ENCODE measurements around the gene BACH1.
A peak's percentile ranks its signal among the peaks of the same experiment; 100 is the strongest.

The BACH1 gene

DNA sequence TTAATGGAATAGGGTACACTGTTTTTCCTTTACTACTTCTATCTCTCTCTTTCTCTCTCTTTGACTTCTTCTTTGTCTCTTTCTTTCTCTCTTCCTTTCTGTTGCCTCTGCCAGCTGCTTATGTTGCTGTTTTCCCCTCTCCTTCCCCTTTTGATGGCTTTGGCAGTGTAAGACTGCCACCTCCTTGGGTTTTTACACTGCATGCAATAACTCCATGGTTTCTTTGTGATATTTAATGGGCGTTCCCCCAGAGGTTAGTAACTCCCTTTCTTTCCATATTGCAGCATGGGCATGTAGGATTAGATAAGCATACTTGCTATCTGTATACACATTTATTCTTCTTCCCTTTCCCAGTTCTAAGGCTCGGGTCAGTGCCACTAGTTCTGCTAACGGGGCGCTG lies 58.1 kb downstream of the BACH1 start:
- peak; percentile 84 to 93 for DNase-seq
- TF ChIP-seq POLR2A (IDR thresholded peaks at IDR 0.05; ENCODE audit: low read length), result peak; percentile 47
- TF ChIP-seq GATA1 (IDR thresholded peaks at IDR 0.05; ENCODE audit: low read depth, low read length), result peak; percentile 51

DNA sequence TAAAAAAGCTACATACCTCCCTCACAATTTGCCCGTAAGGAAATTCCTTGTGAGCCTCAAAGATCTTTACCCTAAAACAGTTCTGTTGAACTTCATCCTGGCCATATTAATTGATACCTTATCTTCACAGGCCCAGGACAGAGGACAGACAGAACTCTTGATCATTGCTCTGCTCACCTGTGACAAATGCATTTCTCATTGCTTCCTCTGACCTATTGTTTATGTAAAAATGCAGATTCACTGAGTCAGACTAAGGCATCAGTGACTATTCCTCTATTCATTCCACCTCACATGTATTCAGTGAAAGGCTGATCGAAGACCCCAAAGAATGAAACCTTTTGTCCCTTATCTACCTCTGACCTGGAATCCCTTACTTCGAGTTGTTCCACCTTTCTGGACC lies 61.0 kb downstream of the BACH1 start:
- no peak for TF ChIP-seq POLR2A (IDR thresholded peaks at IDR 0.05; ENCODE audit: low read length)
- TF ChIP-seq GATA1 (IDR thresholded peaks at IDR 0.05; ENCODE audit: low read depth, low read length), result no peak

DNA sequence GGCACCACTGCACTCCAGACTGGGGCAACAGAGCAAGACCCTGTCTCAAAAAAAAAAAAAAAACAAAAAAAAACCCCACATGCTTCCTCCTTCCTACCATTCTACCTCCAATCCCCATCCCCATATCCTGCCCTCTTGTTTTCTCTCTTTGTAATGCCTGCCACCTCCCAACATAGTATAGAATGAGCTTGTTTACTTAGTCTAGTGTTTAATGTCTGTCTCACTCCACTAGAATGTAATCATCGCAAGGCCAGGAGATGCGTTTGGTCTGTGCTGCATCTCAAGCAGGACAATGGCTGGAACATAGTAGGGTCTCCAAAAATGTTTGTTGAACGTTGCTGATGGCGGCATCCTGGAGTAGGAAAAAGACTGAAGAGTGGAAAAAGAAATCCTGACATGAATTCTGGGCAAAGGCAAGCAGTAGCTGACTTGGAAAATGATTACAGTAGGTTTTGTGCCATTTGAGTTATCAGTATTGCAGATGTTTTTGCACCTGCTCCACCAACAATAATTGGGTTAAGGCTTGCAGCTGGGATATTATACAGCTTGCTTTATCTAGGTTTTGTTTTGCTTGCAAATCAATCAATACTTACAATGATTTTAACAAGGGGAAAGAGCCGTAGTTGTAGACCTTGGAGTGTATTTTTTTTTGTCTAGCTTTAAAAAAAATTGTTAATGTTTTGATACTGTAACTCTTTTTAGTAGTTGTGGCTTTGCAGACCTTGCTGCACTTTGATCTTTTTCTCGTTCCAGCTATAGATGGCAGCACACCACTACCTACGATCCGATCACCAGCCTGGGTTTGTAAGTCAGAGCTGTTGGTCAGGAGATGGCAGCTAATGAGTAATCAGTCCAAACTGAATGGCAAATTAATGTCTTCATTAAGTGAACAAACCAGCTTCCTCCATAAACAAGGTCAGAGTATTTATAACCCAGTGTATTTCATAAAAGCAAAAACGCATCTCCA lies 62.4 kb downstream of the BACH1 start:
- TF ChIP-seq GATA1 (IDR thresholded peaks at IDR 0.05; ENCODE audit: low read depth, low read length), result no peak
- TF ChIP-seq POLR2A (IDR thresholded peaks at IDR 0.05; ENCODE audit: low read length), result no peak
- peak; percentile 50 to 56 for DNase-seq

More for the DNA sequence above, 61.0 kb downstream of the BACH1 start:
- DNase-seq, result no peak

DNA sequence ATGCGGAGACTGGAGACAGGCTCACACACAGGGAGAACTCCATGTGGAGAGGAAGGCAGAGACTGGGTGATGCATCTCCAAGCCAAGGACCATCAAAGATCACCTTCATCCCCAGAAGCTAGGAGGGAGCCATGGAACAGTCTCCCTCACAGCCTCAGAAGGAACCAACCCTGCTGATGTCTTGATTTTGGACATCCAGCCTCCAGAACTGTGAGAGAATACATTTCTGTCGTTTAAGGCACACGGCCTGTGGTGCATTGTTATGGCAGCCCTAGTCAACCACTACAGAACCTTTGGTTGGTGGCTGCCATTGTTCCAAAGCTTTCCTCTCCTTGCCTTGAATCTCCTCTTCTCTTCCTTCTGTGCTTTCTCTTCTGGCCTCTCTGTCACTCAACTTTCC lies 64.0 kb downstream of the BACH1 start:
- no peak for DNase-seq

DNA sequence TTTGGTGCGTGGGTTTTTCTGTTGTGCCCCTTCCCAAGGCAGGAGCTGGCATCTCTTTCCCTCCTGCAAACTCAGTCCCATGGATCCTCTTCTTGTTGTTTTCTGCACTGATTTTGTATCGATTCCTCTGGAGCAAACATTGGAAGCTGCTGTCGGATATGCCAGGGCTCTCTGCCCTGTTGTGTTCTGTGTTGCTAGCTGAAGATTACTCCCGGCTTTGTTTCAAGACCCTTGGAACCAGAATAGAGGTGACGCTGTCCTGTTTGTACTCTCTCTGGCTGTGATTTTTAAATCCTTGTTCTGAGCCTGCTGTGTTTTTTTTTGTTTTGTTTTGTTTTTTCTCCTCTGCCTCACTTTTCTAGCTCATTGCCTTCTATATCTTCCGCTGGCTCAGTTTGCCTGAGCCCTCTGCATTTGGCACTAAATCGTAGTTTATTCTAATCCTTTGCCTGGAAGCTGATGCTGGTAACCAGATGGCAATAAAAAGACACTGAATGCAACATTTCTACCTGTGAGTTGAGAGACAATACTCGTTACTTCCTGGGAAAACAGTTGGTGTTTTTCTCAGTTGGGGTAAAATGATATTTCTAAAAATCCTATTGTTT lies 67.0 kb downstream of the BACH1 start:
- TF ChIP-seq POLR2A (IDR thresholded peaks at IDR 0.05; ENCODE audit: low read length) (no peak), GATA1 (IDR thresholded peaks at IDR 0.05; ENCODE audit: low read depth, low read length) (no peak)
- no peak for DNase-seq

More for the DNA sequence above, 64.0 kb downstream of the BACH1 start:
- TF ChIP-seq GATA1 (IDR thresholded peaks at IDR 0.05; ENCODE audit: low read depth, low read length), result no peak
- TF ChIP-seq POLR2A (IDR thresholded peaks at IDR 0.05; ENCODE audit: low read length), result no peak

DNA sequence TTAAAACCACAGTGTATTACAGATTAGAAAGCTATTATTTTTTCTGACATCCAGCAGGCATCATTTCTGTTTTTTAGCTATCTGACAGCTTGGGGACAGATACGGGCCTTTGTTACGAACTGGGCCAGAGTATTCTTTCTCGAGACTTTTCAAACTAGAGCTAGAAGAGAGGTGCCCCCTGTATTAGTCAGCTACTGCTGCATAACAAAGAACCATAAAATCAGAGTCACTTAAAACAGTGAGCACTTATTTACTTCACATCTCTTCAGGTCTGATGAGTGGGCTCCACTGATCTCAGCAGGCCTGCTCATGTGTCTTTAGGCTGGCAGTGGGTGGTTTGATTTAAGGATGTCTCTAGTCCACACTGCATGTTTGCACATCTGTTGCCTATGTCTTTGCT lies 67.8 kb downstream of the BACH1 start:
- no peak for TF ChIP-seq GATA1 (IDR thresholded peaks at IDR 0.05; ENCODE audit: low read depth, low read length)
- TF ChIP-seq POLR2A (IDR thresholded peaks at IDR 0.05; ENCODE audit: low read length), result no peak
- DNase-seq, result no peak

DNA sequence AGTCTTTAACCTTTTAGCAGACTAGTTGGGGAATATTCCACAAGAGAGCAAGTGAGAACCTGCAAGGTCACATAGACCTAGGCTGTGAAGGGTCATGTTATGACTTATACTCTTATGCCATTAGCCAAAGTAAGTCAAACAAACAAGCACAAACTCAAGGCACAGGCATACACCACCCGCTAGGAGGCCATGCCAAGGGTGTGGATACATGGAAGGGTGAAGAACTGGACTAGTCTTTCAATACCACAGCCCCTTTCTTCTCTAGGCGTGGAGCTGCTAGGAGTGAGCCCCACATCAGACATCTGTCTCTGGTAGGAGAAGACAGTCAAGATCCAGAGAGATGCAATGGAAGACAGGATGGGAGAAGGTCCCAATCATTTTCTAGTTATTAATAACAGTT lies 68.6 kb downstream of the BACH1 start:
- no peak for TF ChIP-seq POLR2A (IDR thresholded peaks at IDR 0.05; ENCODE audit: low read length)
- no peak for TF ChIP-seq GATA1 (IDR thresholded peaks at IDR 0.05; ENCODE audit: low read depth, low read length)
- no peak for DNase-seq

DNA sequence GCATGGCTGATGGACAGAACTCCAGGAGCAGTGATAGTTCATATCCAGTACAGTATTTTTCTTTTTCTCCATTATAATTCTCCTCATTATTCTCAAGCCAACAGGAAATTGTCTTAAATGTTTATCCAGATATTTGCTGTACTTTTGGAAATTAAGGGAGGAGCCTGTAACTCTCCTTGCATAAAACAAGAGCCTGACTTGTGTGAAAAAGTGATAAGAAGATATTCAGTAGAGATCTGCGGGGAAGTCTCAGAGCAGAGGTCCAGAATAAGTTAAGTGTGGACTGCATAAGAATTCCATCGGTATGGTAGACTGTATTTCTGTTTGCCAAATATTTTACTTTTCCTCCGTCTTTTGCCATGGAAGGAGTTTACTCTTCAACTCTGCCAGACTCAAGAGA lies 70.2 kb downstream of the BACH1 start:
- peak; percentile 52 to 61 for DNase-seq
- TF ChIP-seq GATA1 (IDR thresholded peaks at IDR 0.05; ENCODE audit: low read depth, low read length) (no peak), POLR2A (IDR thresholded peaks at IDR 0.05; ENCODE audit: low read length) (no peak)

DNA sequence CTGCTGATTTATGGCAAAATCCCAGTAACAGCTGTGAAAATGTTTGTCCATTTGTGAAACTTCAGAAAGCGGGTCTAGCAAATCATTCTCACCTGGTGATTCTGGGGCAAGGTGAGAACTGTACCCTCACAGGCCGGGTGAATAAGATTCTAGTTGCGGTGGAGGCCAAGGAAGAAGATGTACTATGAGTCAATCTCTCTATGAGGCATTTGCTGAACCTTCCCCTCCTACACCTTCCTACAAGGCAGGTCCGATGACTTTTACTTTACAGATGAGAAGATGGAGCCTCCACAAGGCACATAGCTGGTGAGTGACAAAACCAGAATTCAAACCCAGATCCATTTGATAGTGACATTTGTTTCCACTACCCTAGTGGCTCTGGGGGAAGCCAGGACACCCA lies 72.7 kb downstream of the BACH1 start:
- no peak for TF ChIP-seq GATA1 (IDR thresholded peaks at IDR 0.05; ENCODE audit: low read depth, low read length)
- no peak for TF ChIP-seq POLR2A (IDR thresholded peaks at IDR 0.05; ENCODE audit: low read length)
- no peak for DNase-seq

DNA sequence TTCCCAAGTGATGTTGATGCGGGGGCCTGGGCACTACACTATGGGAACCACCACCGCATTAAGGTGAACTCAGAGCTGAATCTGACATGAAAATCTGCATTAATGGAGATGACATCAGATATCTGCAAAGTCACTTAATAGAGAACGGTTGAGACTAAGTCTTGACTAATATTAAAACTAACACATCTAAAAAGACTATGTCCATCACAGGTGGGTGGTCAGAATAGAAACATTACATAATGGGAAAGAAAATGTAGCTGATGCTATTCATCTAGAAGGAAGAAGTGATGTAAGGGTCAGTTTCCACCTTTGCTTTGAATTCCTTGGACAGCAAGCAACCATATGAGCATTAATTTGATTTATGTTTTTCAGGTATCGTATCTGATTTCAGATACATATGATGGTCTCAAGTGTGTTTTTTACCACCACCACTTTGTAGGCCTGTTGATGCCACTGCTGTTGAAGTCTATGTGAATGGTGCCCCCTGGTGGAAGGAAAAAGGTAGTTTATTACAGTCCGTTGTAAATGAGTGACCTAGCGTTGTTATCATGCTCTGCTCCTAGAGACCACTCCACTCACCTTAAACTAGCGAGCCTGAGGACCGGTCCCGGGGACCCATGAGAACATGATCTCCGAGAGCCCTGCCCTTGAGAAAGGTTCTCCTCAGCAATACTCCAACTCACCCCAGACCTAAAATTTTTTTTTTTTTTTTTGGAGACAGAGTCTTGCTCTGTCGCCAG lies 73.5 kb downstream of the BACH1 start:
- TF ChIP-seq POLR2A (IDR thresholded peaks at IDR 0.05; ENCODE audit: low read length), result no peak
- TF ChIP-seq GATA1 (IDR thresholded peaks at IDR 0.05; ENCODE audit: low read depth, low read length), result no peak
- peak; percentile 86 to 92 for DNase-seq

DNA sequence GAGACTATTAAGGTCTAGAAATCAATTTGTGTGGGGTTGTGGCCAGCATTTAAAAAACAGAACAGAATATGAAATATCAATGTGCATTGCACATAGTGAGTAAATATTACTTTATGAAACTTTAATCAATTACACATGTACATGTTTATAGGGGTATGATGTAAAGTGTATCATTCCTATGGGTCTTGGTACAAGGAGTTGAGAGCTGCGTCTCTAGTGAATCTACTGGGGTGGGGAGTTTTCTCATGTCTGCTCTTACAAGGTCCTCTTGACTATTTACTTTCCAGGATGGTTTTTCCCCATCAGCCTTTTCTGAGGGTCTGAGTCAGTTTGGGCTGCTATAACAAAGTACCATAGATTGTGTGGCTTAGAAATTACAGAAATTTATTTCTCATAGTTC lies 75.8 kb downstream of the BACH1 start:
- no peak for TF ChIP-seq GATA1 (IDR thresholded peaks at IDR 0.05; ENCODE audit: low read depth, low read length)
- no peak for TF ChIP-seq POLR2A (IDR thresholded peaks at IDR 0.05; ENCODE audit: low read length)
- DNase-seq, result no peak

DNA sequence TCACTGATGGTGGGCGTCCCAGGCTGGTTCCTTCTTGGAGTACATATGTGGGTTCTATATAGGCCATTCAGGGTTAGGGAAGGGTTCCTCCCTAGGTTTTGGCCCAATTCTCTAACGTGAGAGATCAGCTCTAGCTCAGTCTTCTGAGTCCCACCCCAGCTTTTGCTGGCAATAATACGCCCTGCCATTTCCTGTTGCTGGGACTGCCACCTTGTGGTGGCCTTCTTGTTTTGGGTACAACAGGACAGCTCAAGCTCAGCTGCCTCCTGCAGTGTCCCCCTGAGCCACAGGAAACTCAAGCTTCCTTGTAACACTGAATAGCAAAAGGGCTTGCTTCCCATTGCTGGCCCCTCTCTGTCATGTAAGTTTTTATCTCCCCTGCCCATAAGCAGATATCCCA lies 77.8 kb downstream of the BACH1 start:
- no peak for TF ChIP-seq GATA1 (IDR thresholded peaks at IDR 0.05; ENCODE audit: low read depth, low read length)
- TF ChIP-seq POLR2A (IDR thresholded peaks at IDR 0.05; ENCODE audit: low read length), result no peak
- DNase-seq, result peak; percentile 77 to 81

DNA sequence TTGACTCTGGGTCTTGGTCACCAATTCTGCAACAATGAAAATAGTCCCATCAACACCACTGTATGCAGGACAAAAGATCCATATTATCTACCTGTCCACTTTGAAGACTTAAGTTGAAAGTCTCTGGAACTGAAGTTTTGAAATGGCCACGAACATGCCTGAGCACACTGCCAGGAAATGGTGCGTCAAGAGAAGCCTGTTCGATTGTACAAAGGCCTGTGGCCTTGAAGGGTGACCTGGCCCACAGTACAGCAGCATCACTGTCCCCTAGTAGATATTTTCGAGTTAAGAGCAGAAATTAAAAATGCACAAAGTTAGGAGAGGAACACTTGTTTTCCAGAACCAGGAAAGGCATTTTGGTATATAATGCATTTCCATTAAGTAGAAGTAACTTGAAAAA lies 78.5 kb downstream of the BACH1 start:
- no peak for DNase-seq
- TF ChIP-seq POLR2A (IDR thresholded peaks at IDR 0.05; ENCODE audit: low read length) (no peak), GATA1 (IDR thresholded peaks at IDR 0.05; ENCODE audit: low read depth, low read length) (no peak)

DNA sequence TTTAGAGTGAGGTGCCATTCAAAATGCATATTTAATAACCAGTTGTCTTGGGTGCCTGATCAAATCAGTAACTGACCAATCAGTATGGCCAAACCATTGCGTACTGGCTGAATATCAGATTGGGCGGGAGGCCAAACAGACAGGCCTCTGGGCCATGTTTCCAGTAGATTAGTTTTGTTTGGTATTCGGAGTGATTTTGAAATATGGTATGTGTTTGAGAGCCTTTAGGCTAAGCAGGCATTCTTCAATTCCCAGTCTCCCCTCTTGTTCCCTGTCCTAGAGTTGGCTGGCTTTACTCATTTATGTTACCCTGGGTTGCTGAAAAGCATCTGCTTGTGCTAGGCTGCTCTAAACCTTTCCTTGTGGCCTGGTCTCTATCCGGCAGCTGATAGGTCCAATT lies 80.1 kb downstream of the BACH1 start:
- DNase-seq, result peak; percentile 45 to 69
- TF ChIP-seq POLR2A (IDR thresholded peaks at IDR 0.05; ENCODE audit: low read length), result no peak
- no peak for TF ChIP-seq GATA1 (IDR thresholded peaks at IDR 0.05; ENCODE audit: low read depth, low read length)

All from erythroblast (primary cell).